8988T (cell line): Measurements from ENCODE around the gene PAK5.
A peak's percentile ranks its signal among the peaks of the same experiment; 100 is the strongest.

Experiments
- DNase-seq: peaks from one replicate; pipeline ENCODE4 v3.0.0; 2011

Gene PAK5

GRCh38 chr20:9838378-9839295 lies at the start of gene PAK5:
TSS of gene PAK5 (minus strand) at chr20:9839076. CDS start at chr20:9644328, 194,748 bp downstream.
- DNase-seq: peak; percentile 52

GRCh38 chr20:9887706-9888105 lies 48.8 kb upstream of the PAK5 start:
- DNase-seq: no peak

- DNase-seq: no peak
These were observed 47.4 kb upstream of the PAK5 start for GRCh38 chr20:9886227-9886626.

- no peak for DNase-seq
These were observed 45.8 kb upstream of the PAK5 start for GRCh38 chr20:9884666-9885065.

GRCh38 chr20:9884061-9884460 lies 45.2 kb upstream of the PAK5 start:
- DNase-seq: no peak

- no peak for DNase-seq
These were observed 39.1 kb upstream of the PAK5 start for GRCh38 chr20:9877932-9878495.

- DNase-seq: no peak
These were observed 28.5 kb upstream of the PAK5 start for GRCh38 chr20:9867196-9867980.

GRCh38 chr20:9852566-9852965 lies 13.7 kb upstream of the PAK5 start:
- DNase-seq: no peak

- DNase-seq: no peak
These were observed 750 bp upstream of the PAK5 start for GRCh38 chr20:9839626-9840025.

- DNase-seq: no peak
These were observed 870 bp downstream of the PAK5 start for GRCh38 chr20:9838035-9838377.

- DNase-seq: no peak
These were observed 1.2 kb downstream of the PAK5 start for GRCh38 chr20:9837634-9838033.

- no peak for DNase-seq
These were observed 3.6 kb downstream of the PAK5 start for GRCh38 chr20:9835302-9835701.

GRCh38 chr20:9831032-9831431 lies 7.8 kb downstream of the PAK5 start:
- DNase-seq: no peak

- DNase-seq: no peak
These were observed 9.0 kb downstream of the PAK5 start for GRCh38 chr20:9829835-9830234.

- no peak for DNase-seq
These were observed 21.2 kb downstream of the PAK5 start for GRCh38 chr20:9817654-9818053.

- no peak for DNase-seq
These were observed 23.2 kb downstream of the PAK5 start for GRCh38 chr20:9815632-9816031.

- no peak for DNase-seq
These were observed 28.1 kb downstream of the PAK5 start for GRCh38 chr20:9810738-9811137.

- DNase-seq: no peak
These were observed 29.6 kb downstream of the PAK5 start for GRCh38 chr20:9809271-9809670.

GRCh38 chr20:9808166-9808565 lies 30.7 kb downstream of the PAK5 start:
- no peak for DNase-seq

- no peak for DNase-seq
These were observed 31.7 kb downstream of the PAK5 start for GRCh38 chr20:9807136-9807535.

- no peak for DNase-seq
These were observed 38.5 kb downstream of the PAK5 start for GRCh38 chr20:9800421-9800820.

GRCh38 chr20:9794831-9795230 lies 44.0 kb downstream of the PAK5 start:
- DNase-seq: no peak

GRCh38 chr20:9792674-9793073 lies 46.2 kb downstream of the PAK5 start:
- DNase-seq: no peak

- no peak for DNase-seq
These were observed 49.7 kb downstream of the PAK5 start for GRCh38 chr20:9789131-9789530.
